SJCRH30 (cell line): ENCODE measurements around the gene SLC2A8. TPM values are rescaled to one million over a fixed set of nuclear protein-coding genes. Genes with fewer than 3 reads are reported as not detected.

Experiments
- DNase-seq, 2 experiments: peaks; one replicate each; pipeline ENCODE4 v3.0.0-alpha.2; 2015 to 2020
- H3K27ac ChIP-seq: fragments of 250-450 bp; sonication (Bioruptor Pico); 2 replicates; pipeline ENCODE4 v1.5.1; 2020; ENCODE audit warnings: mild to moderate bottlenecking, moderate library complexity
- H3K27me3 ChIP-seq: fragments of 250-450 bp; sonication (Bioruptor Pico); 2 replicates; pipeline ENCODE4 v1.5.1; 2020; ENCODE audit warnings: mild to moderate bottlenecking, moderate library complexity
- H3K36me3 ChIP-seq: fragments of 250-450 bp; sonication (Bioruptor Pico); 2 replicates; pipeline ENCODE4 v1.5.1; 2020; ENCODE audit warnings: mild to moderate bottlenecking, moderate library complexity
- H3K4me1 ChIP-seq: fragments of 250-450 bp; sonication (Bioruptor Pico); 2 replicates; pipeline ENCODE4 v1.5.1; 2020; ENCODE audit warnings: mild to moderate bottlenecking, moderate library complexity
- H3K4me3 ChIP-seq: fragments of 250-450 bp; sonication (Bioruptor Pico); 2 replicates; pipeline ENCODE4 v1.5.1; 2020; ENCODE audit warnings: mild to moderate bottlenecking, moderate library complexity
- H3K9me3 ChIP-seq: fragments of 250-450 bp; sonication (Bioruptor Pico); replicated peaks from 2 replicates; pipeline ENCODE4 v1.5.1; 2020; ENCODE audit warnings: mild to moderate bottlenecking, moderate library complexity
- total RNA-seq: library from RNA; depleted of rRNA; stranded (reverse); fragments of >200 nt; shearing (Covaris generic); gene quantifications from 2 replicates; pipeline ENCODE4 v1.2.3, GENCODE V29; 2014

Gene SLC2A8
- total RNA-seq, 1 experiment from 2014 or later: 16.7 TPM

DNA sequence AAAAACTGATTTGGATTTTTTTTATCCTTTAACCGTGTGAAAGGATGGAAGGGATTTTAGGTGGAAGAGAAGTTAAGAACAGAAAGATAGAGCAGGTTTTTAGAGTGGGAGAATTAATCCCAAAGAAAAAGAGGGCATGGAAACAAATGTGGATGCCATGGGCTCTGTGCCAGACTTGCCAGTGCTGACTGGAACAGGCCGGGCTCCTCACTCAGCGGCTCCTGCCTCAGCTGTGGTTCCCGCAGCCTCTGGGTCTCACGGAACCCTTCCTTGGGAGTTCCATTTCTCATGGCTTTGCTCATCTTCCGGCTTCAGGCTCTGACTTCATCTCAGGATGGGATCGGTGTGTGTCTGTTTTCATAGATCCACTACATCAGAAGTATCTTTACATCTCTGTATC lies 30.4 kb upstream of the SLC2A8 start:
- no peak for DNase-seq
- H3K36me3 ChIP-seq: no peaks in the 10 kb centered on the region
- H3K27ac ChIP-seq: no peak overlapping the region
- H3K9me3 ChIP-seq: no peaks in the 10 kb centered on the region
- peaks cover 8% of the 10 kb centered on the region for H3K4me1 ChIP-seq
- H3K4me3 ChIP-seq: no peak overlapping the region
- peaks cover 4% of the 10 kb centered on the region; the same call in 1 of the 2 replicates for H3K27me3 ChIP-seq

GRCh38 chr9:127368852-127369402 lies 28.0 kb upstream of the SLC2A8 start:
- Histone ChIP-seq H3K4me3 (no peak overlapping the region), H3K36me3 (no peaks in the 10 kb centered on the region), H3K27me3 (peaks cover 4% of the 10 kb centered on the region; the same call in 1 of the 2 replicates), H3K4me1 (no peaks in the 10 kb centered on the region), H3K27ac (no peak overlapping the region), H3K9me3 (no peaks in the 10 kb centered on the region)
- no peak for DNase-seq

GRCh38 chr9:127369428-127369827 lies 27.5 kb upstream of the SLC2A8 start:
- Histone ChIP-seq H3K27ac (no peak overlapping the region), H3K9me3 (no peaks in the 10 kb centered on the region), H3K4me1 (no peaks in the 10 kb centered on the region), H3K4me3 (no peak overlapping the region), H3K36me3 (no peaks in the 10 kb centered on the region), H3K27me3 (peaks cover 4% of the 10 kb centered on the region; the same call in 1 of the 2 replicates)
- no peak for DNase-seq

- Histone ChIP-seq H3K27ac (no peak overlapping the region), H3K27me3 (peaks cover 4% of the 10 kb centered on the region; the same call in 1 of the 2 replicates), H3K9me3 (no peaks in the 10 kb centered on the region), H3K4me3 (no peak overlapping the region), H3K36me3 (no peaks in the 10 kb centered on the region), H3K4me1 (no peaks in the 10 kb centered on the region)
- no peak for DNase-seq
Measured at GRCh38 chr9:127370147-127370579, 26.8 kb upstream of the SLC2A8 start.

GRCh38 chr9:127370672-127371648 lies 26.0 kb upstream of the SLC2A8 start:
- DNase-seq: no peak
- Histone ChIP-seq H3K27me3 (peaks cover 4% of the 10 kb centered on the region; the same call in 1 of the 2 replicates), H3K9me3 (no peaks in the 10 kb centered on the region)

DNA sequence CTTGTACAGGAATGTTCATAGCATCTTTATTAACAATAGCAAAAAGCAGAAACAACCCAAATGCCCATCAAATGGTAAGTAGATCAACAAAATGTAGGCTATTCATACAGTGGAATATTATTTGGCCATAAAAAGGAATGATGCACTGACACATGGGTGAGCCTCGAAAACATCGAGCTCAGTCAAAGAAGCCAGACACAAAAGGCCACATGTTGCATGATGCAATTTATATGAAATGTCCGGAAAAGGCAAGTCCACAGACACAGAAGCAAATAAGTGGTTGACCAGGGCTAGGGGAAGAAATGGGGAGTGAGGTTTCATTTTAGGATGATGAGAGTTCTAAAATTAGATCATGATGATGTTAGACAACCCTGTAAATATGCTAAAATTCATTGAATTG lies 16.5 kb upstream of the SLC2A8 start:
- H3K36me3 ChIP-seq: no peaks in the 10 kb centered on the region

More at GRCh38 chr9:127370672-127371648, 26.0 kb upstream of the SLC2A8 start:
- no peaks in the 10 kb centered on the region for H3K4me1 ChIP-seq
- H3K4me3 ChIP-seq: no peak overlapping the region
- H3K27ac ChIP-seq: no peak overlapping the region
- H3K36me3 ChIP-seq: no peaks in the 10 kb centered on the region

DNA sequence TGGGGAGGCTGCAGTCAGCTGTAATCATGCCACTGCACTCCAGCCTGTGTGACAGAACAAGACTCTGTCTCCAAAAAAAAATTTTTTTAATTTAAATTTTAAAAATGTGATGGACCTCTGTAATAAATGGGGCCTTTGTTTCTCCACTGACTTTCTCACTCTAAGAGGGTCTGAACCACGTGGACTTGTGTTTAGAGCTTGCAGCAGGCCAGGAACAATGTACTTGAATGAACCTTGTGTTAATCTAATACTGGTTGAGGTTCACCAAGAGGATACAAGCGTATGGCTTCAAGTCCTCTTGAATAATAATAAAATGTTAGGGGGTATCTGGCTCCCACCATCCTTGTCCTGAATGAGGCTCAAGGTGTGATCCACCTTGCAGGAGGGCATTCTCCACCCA lies 14.4 kb upstream of the SLC2A8 start:
- no peak for DNase-seq
- Histone ChIP-seq H3K4me3 (no peak overlapping the region), H3K27ac (no peak overlapping the region), H3K9me3 (peaks cover 5% of the 10 kb centered on the region; the same call in 1 of the 2 replicates), H3K36me3 (no peaks in the 10 kb centered on the region), H3K27me3 (no peaks in the 10 kb centered on the region; the same call in none of the 2 replicates), H3K4me1 (no peaks in the 10 kb centered on the region)

More for the DNA sequence above, 16.5 kb upstream of the SLC2A8 start:
- H3K27ac ChIP-seq: no peak overlapping the region
- no peaks in the 10 kb centered on the region for H3K4me1 ChIP-seq
- DNase-seq: no peak
- H3K27me3 ChIP-seq: no peaks in the 10 kb centered on the region; the same call in none of the 2 replicates
- H3K4me3 ChIP-seq: no peak overlapping the region
- peaks cover 5% of the 10 kb centered on the region; the same call in 1 of the 2 replicates for H3K9me3 ChIP-seq

GRCh38 chr9:127384016-127384730 lies 12.8 kb upstream of the SLC2A8 start:
- Histone ChIP-seq H3K4me1 (peaks cover 11% of the 10 kb centered on the region), H3K27ac (no peak overlapping the region), H3K9me3 (peaks cover 5% of the 10 kb centered on the region; the same call in 1 of the 2 replicates), H3K4me3 (no peak overlapping the region), H3K27me3 (no peaks in the 10 kb centered on the region; the same call in none of the 2 replicates), H3K36me3 (no peaks in the 10 kb centered on the region)
- DNase-seq: no peak

- no peaks in the 10 kb centered on the region for H3K36me3 ChIP-seq
- H3K27ac ChIP-seq: no peak overlapping the region
- peaks cover 15% of the 10 kb centered on the region for H3K4me1 ChIP-seq
- DNase-seq: no peak
- peaks cover 5% of the 10 kb centered on the region; the same call in 1 of the 2 replicates for H3K9me3 ChIP-seq
- no peak overlapping the region for H3K4me3 ChIP-seq
- no peaks in the 10 kb centered on the region; the same call in none of the 2 replicates for H3K27me3 ChIP-seq
Measured at GRCh38 chr9:127384901-127385300, 12.1 kb upstream of the SLC2A8 start.

DNA sequence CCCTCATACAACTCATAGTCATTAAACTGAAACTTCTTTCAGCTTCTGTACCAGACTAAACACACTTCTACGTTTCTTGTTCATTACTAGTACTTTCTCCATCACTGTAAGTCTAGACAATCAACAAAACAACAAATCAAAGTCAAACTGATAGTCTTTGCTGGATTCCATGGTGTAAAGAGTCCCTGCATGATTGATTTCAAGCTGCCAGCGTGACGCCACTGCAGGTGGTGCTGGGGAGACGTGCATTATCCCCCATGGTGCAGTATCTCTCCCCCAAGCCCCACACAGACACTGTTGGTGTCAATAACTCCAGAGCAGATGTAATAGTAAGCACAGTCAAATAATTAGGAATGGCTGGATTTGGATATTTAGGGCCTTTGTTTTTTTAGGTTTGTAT lies 10.7 kb upstream of the SLC2A8 start:
- H3K4me3 ChIP-seq: no peak overlapping the region
- H3K4me1 ChIP-seq: peaks cover 15% of the 10 kb centered on the region
- H3K27me3 ChIP-seq: no peaks in the 10 kb centered on the region; the same call in none of the 2 replicates
- no peaks in the 10 kb centered on the region for H3K9me3 ChIP-seq
- no peaks in the 10 kb centered on the region for H3K36me3 ChIP-seq
- H3K27ac ChIP-seq: no peak overlapping the region
- no peak for DNase-seq

GRCh38 chr9:127386981-127387380 lies 10.0 kb upstream of the SLC2A8 start:
- no peaks in the 10 kb centered on the region; the same call in none of the 2 replicates for H3K27me3 ChIP-seq
- peaks cover 15% of the 10 kb centered on the region for H3K4me1 ChIP-seq
- DNase-seq: no peak
- no peaks in the 10 kb centered on the region for H3K36me3 ChIP-seq
- H3K4me3 ChIP-seq: no peak overlapping the region
- no peak overlapping the region for H3K27ac ChIP-seq
- H3K9me3 ChIP-seq: no peaks in the 10 kb centered on the region

DNA sequence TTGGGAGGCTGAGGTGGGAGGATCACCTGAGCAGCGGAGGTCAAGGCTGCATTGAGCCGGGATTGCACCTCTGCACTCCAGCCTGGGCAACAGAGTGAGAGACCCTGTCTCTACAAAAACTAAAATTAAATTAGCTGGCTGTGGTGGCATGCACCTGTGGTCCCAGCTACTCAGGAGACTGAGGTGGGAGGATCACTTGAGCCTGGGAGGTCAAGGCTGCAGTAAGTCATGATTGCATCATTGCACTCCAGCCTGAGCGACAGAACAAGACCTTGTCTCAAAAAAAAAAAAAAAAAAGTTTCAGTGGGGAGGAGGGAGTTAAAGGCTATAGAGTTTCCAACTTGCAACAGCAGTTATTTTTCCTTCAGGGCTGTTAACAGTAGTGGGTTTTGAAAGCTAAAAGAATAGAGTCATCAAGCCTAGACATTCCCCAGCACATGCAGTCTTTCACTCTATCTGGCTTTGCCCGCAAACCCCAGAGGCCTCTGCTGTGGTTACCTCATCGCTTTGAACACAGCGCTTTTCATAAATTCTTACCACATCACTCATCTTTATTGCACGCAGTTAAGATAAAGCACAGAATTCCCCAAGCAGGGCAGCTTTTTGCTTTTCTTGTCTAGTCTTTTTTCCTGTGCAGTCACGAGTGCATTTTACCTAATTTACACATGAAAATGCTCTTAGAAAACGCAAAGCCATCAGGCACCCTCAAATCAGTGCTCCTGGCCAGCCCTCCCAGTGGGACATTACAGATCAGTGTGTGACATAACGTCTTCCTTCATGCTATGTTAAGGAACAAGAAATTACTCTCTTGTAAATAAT lies 8.7 kb upstream of the SLC2A8 start:
- no peak overlapping the region for H3K4me3 ChIP-seq
- H3K4me1 ChIP-seq: peaks cover 15% of the 10 kb centered on the region
- H3K36me3 ChIP-seq: no peaks in the 10 kb centered on the region
- peak; percentile 89 to 94 for DNase-seq
- H3K9me3 ChIP-seq: no peaks in the 10 kb centered on the region
- H3K27me3 ChIP-seq: no peaks in the 10 kb centered on the region; the same call in 1 of the 2 replicates
- peak overlapping the region; percentile 3; the same call in 1 of the 2 replicates for H3K27ac ChIP-seq

- H3K4me3 ChIP-seq: no peak overlapping the region
- DNase-seq: no peak
- no peaks in the 10 kb centered on the region; the same call in 1 of the 2 replicates for H3K27me3 ChIP-seq
- no peaks in the 10 kb centered on the region for H3K9me3 ChIP-seq
- H3K36me3 ChIP-seq: no peaks in the 10 kb centered on the region
- peaks cover 15% of the 10 kb centered on the region for H3K4me1 ChIP-seq
- peak overlapping the region; percentile 3; the same call in 1 of the 2 replicates for H3K27ac ChIP-seq
Measured at GRCh38 chr9:127388856-127389238, 8.1 kb upstream of the SLC2A8 start.
